ENCODE results near the gene MDH2.

GRCh38 chr7:76009672-76010600, 38.0 kb upstream of the MDH2 start:
- no peak for TF ChIP-seq ZNF70 (CRISPR knock-in tag; IDR thresholded peaks at IDR 0.05)
- no peak for TF ChIP-seq ARNTL (CRISPR knock-in tag; IDR thresholded peaks at IDR 0.05; ENCODE audit: borderline replicate concordance, low read depth)
- no peak for TF ChIP-seq GLIS3 (CRISPR knock-in tag; IDR thresholded peaks at IDR 0.05)
- no peak for TF ChIP-seq ISL1 (CRISPR knock-in tag; IDR thresholded peaks at IDR 0.05)
- no peak for TF ChIP-seq ESRRG (CRISPR knock-in tag; IDR thresholded peaks at IDR 0.05)
- no peak for TF ChIP-seq PATZ1 (CRISPR knock-in tag; IDR thresholded peaks at IDR 0.05; ENCODE audit: borderline replicate concordance)
- no peak for TF ChIP-seq POU6F1 (CRISPR knock-in tag; IDR thresholded peaks at IDR 0.05; ENCODE audit: borderline replicate concordance, low read depth)
- no peak for TF ChIP-seq ZC3H10 (CRISPR knock-in tag; IDR thresholded peaks at IDR 0.05)

All from SK-N-SH treated with all-trans-retinoic acid at 6 μM for 48 hours (cell line).